GM12878 (cell line): Measurements from ENCODE around the gene ATP8A1. TPM values are rescaled to one million over a fixed set of nuclear protein-coding genes. Genes with fewer than 3 reads are reported as not detected.

ENCODE experiments used
- CBX3 ChIP-seq: fragments of 200-600 bp; sonication (generic); IDR thresholded peaks from 2 replicates; pipeline ENCODE4 v1.6.1; 2016; ENCODE audit warnings: low read depth, borderline replicate concordance
- DPF2 ChIP-seq: fragments of 450-650 bp; IDR thresholded peaks from 2 replicates; pipeline ENCODE4 v1.6.1; 2017; ENCODE audit warnings: mild to moderate bottlenecking
- EED ChIP-seq: sonication (generic); IDR thresholded peaks from 2 replicates; pipeline ENCODE4 v1.6.1; 2016; ENCODE audit warnings: antibody characterized with exemption, low read depth
- KLF5 ChIP-seq: fragments of 450-650 bp; IDR thresholded peaks from 2 replicates; pipeline ENCODE4 v1.6.1; 2014; ENCODE audit warnings: mild to moderate bottlenecking; ENCODE audit not compliant: partially characterized antibody
- MEF2B ChIP-seq: fragments of 450-650 bp; IDR thresholded peaks from 2 replicates; pipeline ENCODE4 v1.6.1; 2018; ENCODE audit warnings: mild to moderate bottlenecking, moderate library complexity; ENCODE audit not compliant: partially characterized antibody, poor library complexity, severe bottlenecking
- NFYA ChIP-seq: IDR thresholded peaks from 2 replicates; pipeline ENCODE4 v1.6.1; 2011; ENCODE audit warnings: low read depth, mild to moderate bottlenecking, low read length, improper control_type of control experiment, borderline replicate concordance
- NFYB ChIP-seq: IDR thresholded peaks from 2 replicates; pipeline ENCODE4 v1.6.1; 2011; ENCODE audit warnings: low read depth, mild to moderate bottlenecking, low read length, improper control_type of control experiment, moderate library complexity; ENCODE audit not compliant: insufficient read depth
- NR2C2 ChIP-seq: IDR thresholded peaks from 2 replicates; pipeline ENCODE4 v1.6.1; 2011; ENCODE audit warnings: borderline replicate concordance, low read depth; ENCODE audit not compliant: control insufficient read depth, insufficient read length
- POLR2AphosphoS5 ChIP-seq: IDR thresholded peaks from 2 replicates; pipeline ENCODE4 v1.6.1; 2011; ENCODE audit warnings: mild to moderate bottlenecking, low read length, inconsistent platforms
- RAD51 ChIP-seq: fragments of 450-650 bp; IDR thresholded peaks from 2 replicates; pipeline ENCODE4 v1.6.1; 2016; ENCODE audit warnings: moderate library complexity, mild to moderate bottlenecking, inconsistent platforms
- RELB ChIP-seq: fragments of 450-650 bp; IDR thresholded peaks from 2 replicates; pipeline ENCODE4 v1.6.1; 2017; ENCODE audit warnings: low read depth, mild to moderate bottlenecking, moderate library complexity
- RFX5 ChIP-seq: IDR thresholded peaks from 2 replicates; pipeline ENCODE4 v1.6.1; 2011; ENCODE audit warnings: low read depth, low read length, improper control_type of control experiment
- SMAD5 ChIP-seq: IDR thresholded peaks from 2 replicates; pipeline ENCODE4 v1.6.1; 2016; ENCODE audit warnings: antibody characterized with exemption, low read depth
- SMARCA5 ChIP-seq: fragments of 450-650 bp; IDR thresholded peaks from 2 replicates; pipeline ENCODE4 v1.6.1; 2017; ENCODE audit warnings: mild to moderate bottlenecking
- SP1 ChIP-seq: IDR thresholded peaks from one replicate; pipeline ENCODE4 v1.6.1; 2011; ENCODE audit warnings: low read depth, low read length
- TAF1 ChIP-seq: IDR thresholded peaks from 2 replicates; pipeline ENCODE4 v1.6.1; 2011; ENCODE audit warnings: mild to moderate bottlenecking, low read depth, low read length, borderline replicate concordance
- ZNF217 ChIP-seq: fragments of 450-650 bp; IDR thresholded peaks from 2 replicates; pipeline ENCODE4 v1.6.1; 2017; ENCODE audit warnings: antibody characterized with exemption, mild to moderate bottlenecking
- ZNF274 ChIP-seq: IDR thresholded peaks from one replicate; pipeline ENCODE4 v1.8.0; 2011; ENCODE audit not compliant: insufficient read length, insufficient read depth
- ZSCAN29 ChIP-seq: fragments of 450-650 bp; IDR thresholded peaks from 2 replicates; pipeline ENCODE4 v1.6.1; 2017; ENCODE audit warnings: mild to moderate bottlenecking, moderate library complexity
- polyA plus RNA-seq, 11 experiments: library from polyadenylated mRNA; depleted of rRNA in 4 of 11; unstranded in 6 of 11; stranded (reverse) in 5 of 11; fragments of >200 nt; fragmentation: Nextera tagmentation in 4 of 11; fragmentation: Illumina TruSeq in 1 of 11; extraction: Ambion mirVana in 4 of 11; extraction: Trizol in 1 of 11; gene quantifications; 1 replicate in 1 of 11; 2 replicates in 10 of 11; pipeline versions ENCODE4 v1.2.1 to v1.2.3, GENCODE V29; 2011 to 2016; ENCODE audit warnings: inconsistent platforms in 2 of 11, missing spikeins in 2 of 11, low read depth in 1 of 11
- total RNA-seq, 4 experiments: library from RNA; depleted of rRNA in 3 of 4; stranded (reverse); fragments of >200 nt in 3 of 4; fragmentation: Illumina TruSeq in 1 of 4; extraction: Trizol in 1 of 4; gene quantifications; 2 replicates each; pipeline versions ENCODE4 v1.2.1 to v1.2.3, GENCODE V29; 2013 to 2021
- TF ChIP-seq, protein P1 (sequence below): fragments of 450-650 bp; IDR thresholded peaks from 2 replicates; pipeline ENCODE4 v1.6.1; 2016; ENCODE audit warnings: mild to moderate bottlenecking
- TF ChIP-seq, protein P2 (sequence below): fragments of 450-650 bp; IDR thresholded peaks from 2 replicates; pipeline ENCODE4 v1.6.1; 2017; ENCODE audit warnings: mild to moderate bottlenecking, low read depth, inconsistent platforms; ENCODE audit not compliant: poor library complexity, severe bottlenecking
- TF ChIP-seq, protein P3 (sequence below): fragments of 450-650 bp; IDR thresholded peaks from 2 replicates; pipeline ENCODE4 v1.6.1; 2017; ENCODE audit warnings: mild to moderate bottlenecking, moderate library complexity

The ATP8A1 gene
- total and polyA plus RNA-seq, 10 of the 15 experiments (the other 5 are each of a cell fraction or from before 2014, with no cell fraction given), result 9.0 to 116 (median 37.3) TPM

GRCh38 chr4:42633605-42634388 lies 23.1 kb downstream of the ATP8A1 start (continued):
- TF ChIP-seq TAF1 (no peak), POLR2AphosphoS5 (no peak), NR2C2 (no peak), DPF2 (0 out of 2 replicates have a peak, but pooled peaks have one; percentile 43), RFX5 (no peak), ZNF217 (0 out of 2 replicates have a peak, but pooled peaks have one; percentile 48), SMAD5 (no peak), MEF2B (peak; percentile 63), CBX3 (no peak), SP1 (no peak), KLF5 (no peak), RELB (peak; percentile 41; the same call in 1 of the 2 replicates), ZSCAN29 (no peak), NFYA (no peak), RAD51 (no peak), EED (peak; percentile 72), ZNF274 (no peak), SMARCA5 (no peak), NFYB (no peak)
- TF ChIP-seq, protein P1, sequence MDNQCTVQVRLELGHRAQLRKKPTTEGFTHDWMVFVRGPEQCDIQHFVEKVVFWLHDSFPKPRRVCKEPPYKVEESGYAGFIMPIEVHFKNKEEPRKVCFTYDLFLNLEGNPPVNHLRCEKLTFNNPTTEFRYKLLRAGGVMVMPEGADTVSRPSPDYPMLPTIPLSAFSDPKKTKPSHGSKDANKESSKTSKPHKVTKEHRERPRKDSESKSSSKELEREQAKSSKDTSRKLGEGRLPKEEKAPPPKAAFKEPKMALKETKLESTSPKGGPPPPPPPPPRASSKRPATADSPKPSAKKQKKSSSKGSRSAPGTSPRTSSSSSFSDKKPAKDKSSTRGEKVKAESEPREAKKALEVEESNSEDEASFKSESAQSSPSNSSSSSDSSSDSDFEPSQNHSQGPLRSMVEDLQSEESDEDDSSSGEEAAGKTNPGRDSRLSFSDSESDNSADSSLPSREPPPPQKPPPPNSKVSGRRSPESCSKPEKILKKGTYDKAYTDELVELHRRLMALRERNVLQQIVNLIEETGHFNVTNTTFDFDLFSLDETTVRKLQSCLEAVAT, result no peak
- TF ChIP-seq, protein P2, sequence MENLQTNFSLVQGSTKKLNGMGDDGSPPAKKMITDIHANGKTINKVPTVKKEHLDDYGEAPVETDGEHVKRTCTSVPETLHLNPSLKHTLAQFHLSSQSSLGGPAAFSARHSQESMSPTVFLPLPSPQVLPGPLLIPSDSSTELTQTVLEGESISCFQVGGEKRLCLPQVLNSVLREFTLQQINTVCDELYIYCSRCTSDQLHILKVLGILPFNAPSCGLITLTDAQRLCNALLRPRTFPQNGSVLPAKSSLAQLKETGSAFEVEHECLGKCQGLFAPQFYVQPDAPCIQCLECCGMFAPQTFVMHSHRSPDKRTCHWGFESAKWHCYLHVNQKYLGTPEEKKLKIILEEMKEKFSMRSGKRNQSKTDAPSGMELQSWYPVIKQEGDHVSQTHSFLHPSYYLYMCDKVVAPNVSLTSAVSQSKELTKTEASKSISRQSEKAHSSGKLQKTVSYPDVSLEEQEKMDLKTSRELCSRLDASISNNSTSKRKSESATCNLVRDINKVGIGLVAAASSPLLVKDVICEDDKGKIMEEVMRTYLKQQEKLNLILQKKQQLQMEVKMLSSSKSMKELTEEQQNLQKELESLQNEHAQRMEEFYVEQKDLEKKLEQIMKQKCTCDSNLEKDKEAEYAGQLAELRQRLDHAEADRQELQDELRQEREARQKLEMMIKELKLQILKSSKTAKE, result no peak
- TF ChIP-seq, protein P3, sequence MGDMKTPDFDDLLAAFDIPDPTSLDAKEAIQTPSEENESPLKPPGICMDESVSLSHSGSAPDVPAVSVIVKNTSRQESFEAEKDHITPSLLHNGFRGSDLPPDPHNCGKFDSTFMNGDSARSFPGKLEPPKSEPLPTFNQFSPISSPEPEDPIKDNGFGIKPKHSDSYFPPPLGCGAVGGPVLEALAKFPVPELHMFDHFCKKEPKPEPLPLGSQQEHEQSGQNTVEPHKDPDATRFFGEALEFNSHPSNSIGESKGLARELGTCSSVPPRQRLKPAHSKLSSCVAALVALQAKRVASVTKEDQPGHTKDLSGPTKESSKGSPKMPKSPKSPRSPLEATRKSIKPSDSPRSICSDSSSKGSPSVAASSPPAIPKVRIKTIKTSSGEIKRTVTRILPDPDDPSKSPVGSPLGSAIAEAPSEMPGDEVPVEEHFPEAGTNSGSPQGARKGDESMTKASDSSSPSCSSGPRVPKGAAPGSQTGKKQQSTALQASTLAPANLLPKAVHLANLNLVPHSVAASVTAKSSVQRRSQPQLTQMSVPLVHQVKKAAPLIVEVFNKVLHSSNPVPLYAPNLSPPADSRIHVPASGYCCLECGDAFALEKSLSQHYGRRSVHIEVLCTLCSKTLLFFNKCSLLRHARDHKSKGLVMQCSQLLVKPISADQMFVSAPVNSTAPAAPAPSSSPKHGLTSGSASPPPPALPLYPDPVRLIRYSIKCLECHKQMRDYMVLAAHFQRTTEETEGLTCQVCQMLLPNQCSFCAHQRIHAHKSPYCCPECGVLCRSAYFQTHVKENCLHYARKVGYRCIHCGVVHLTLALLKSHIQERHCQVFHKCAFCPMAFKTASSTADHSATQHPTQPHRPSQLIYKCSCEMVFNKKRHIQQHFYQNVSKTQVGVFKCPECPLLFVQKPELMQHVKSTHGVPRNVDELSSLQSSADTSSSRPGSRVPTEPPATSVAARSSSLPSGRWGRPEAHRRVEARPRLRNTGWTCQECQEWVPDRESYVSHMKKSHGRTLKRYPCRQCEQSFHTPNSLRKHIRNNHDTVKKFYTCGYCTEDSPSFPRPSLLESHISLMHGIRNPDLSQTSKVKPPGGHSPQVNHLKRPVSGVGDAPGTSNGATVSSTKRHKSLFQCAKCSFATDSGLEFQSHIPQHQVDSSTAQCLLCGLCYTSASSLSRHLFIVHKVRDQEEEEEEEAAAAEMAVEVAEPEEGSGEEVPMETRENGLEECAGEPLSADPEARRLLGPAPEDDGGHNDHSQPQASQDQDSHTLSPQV, result peak; percentile 78; the same call in 1 of the 2 replicates
